NCI-H524 (cell line): ENCODE data around the gene CLIC4.
"Not testable (repeated sequence)": the region's sequence is repeated elsewhere in the genome, so short reads cannot be mapped to it uniquely, and the experiment has no call there.

Source experiments
- DNase-seq, 2 experiments: peaks; one replicate each; lab custom pipeline; 2025; lab: John Stamatoyannopoulos, UW

CLIC4 gene

GRCh38 chr1:24717887-24718650 lies 27.2 kb upstream of the CLIC4 start:
- no peak for DNase-seq

- no peak for DNase-seq
These were observed 25.1 kb upstream of the CLIC4 start for GRCh38 chr1:24720152-24720551.

GRCh38 chr1:24721533-24721932 lies 23.7 kb upstream of the CLIC4 start:
- no peak for DNase-seq

GRCh38 chr1:24722073-24723035 lies 22.9 kb upstream of the CLIC4 start:
- DNase-seq = not testable (repeated sequence)

GRCh38 chr1:24724345-24725208 lies 20.7 kb upstream of the CLIC4 start:
- DNase-seq = peak in 1 of 2 experiments; percentile 13

GRCh38 chr1:24725209-24725651 lies 20.0 kb upstream of the CLIC4 start:
- no peak for DNase-seq

GRCh38 chr1:24726741-24727140 lies 18.5 kb upstream of the CLIC4 start:
- no peak for DNase-seq

GRCh38 chr1:24727501-24728216 lies 17.6 kb upstream of the CLIC4 start:
- no peak for DNase-seq

GRCh38 chr1:24728982-24729381 lies 16.3 kb upstream of the CLIC4 start:
- no peak for DNase-seq

- DNase-seq = no peak
These were observed 12.9 kb upstream of the CLIC4 start for GRCh38 chr1:24732186-24732885.

- DNase-seq = not testable (repeated sequence)
These were observed 11.9 kb upstream of the CLIC4 start for GRCh38 chr1:24733342-24733741.

GRCh38 chr1:24735156-24735508 lies 10.1 kb upstream of the CLIC4 start:
- DNase-seq = no peak

GRCh38 chr1:24735509-24736375 lies 9.5 kb upstream of the CLIC4 start:
- DNase-seq = peak; percentile 65 to 79

GRCh38 chr1:24737368-24738117 lies 7.7 kb upstream of the CLIC4 start:
- no peak for DNase-seq

GRCh38 chr1:24739241-24739640 lies 6.0 kb upstream of the CLIC4 start:
- no peak for DNase-seq

GRCh38 chr1:24742090-24742938 lies 2.9 kb upstream of the CLIC4 start:
- DNase-seq = no peak

- peak; percentile 52 to 84 for DNase-seq
These were observed 1.6 kb upstream of the CLIC4 start for GRCh38 chr1:24743404-24744211.
